NB4 (cell line): ENCODE data around the gene GPATCH3.
"Not testable (repeated sequence)": the region's sequence is repeated elsewhere in the genome, so short reads cannot be mapped to it uniquely, and the experiment has no call there.

Source experiments
- DNase-seq: peaks from one replicate; pipeline ENCODE4 v3.0.0; 2010; ENCODE audit warnings: low read depth
- H3K4me3 ChIP-seq: one replicate; pipeline ENCODE4 v1.5.1; 2011; ENCODE audit warnings: mild to moderate bottlenecking, low read depth, low read length, moderate library complexity
- MYC ChIP-seq: IDR thresholded peaks from 2 replicates; pipeline ENCODE4 v1.6.1; 2011; ENCODE audit warnings: low read depth, low read length
- POLR2A ChIP-seq: IDR thresholded peaks from 2 replicates; pipeline ENCODE4 v1.6.1; 2011; ENCODE audit warnings: mild to moderate bottlenecking; ENCODE audit not compliant: insufficient read length; ENCODE audit errors: extremely low read depth
- TF ChIP-seq, protein P1 (sequence below): IDR thresholded peaks from 2 replicates; pipeline ENCODE4 v1.6.1; 2011; ENCODE audit warnings: low read depth, low read length
- TF ChIP-seq, protein P2 (sequence below): IDR thresholded peaks from one replicate; pipeline ENCODE4 v1.5.1; 2012; ENCODE audit warnings: low read depth, low read length

The GPATCH3 gene

DNA sequence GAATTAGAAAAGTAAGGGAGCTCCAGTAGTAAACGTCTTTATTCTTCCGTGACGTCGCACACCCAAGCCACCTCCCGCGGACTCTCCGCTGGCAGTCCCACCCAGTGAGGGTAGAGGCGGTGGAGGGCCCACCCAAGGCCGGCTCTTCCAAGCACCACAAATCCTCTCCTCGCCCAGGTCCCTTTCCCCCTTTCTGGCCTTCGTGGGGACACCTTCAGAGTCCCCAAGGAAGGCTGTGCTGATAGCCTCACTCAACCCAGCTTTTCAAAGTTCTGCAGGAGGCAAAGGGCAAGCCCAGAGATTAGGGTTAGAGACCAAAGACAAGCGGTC, 9.8 kb downstream of the GPATCH3 start:
- peak overlapping the region; percentile 84 for H3K4me3 ChIP-seq
- TF ChIP-seq MYC (no peak), POLR2A (no peak)
- TF ChIP-seq, protein P1, sequence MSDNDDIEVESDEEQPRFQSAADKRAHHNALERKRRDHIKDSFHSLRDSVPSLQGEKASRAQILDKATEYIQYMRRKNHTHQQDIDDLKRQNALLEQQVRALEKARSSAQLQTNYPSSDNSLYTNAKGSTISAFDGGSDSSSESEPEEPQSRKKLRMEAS, result no peak
- TF ChIP-seq, protein P2, sequence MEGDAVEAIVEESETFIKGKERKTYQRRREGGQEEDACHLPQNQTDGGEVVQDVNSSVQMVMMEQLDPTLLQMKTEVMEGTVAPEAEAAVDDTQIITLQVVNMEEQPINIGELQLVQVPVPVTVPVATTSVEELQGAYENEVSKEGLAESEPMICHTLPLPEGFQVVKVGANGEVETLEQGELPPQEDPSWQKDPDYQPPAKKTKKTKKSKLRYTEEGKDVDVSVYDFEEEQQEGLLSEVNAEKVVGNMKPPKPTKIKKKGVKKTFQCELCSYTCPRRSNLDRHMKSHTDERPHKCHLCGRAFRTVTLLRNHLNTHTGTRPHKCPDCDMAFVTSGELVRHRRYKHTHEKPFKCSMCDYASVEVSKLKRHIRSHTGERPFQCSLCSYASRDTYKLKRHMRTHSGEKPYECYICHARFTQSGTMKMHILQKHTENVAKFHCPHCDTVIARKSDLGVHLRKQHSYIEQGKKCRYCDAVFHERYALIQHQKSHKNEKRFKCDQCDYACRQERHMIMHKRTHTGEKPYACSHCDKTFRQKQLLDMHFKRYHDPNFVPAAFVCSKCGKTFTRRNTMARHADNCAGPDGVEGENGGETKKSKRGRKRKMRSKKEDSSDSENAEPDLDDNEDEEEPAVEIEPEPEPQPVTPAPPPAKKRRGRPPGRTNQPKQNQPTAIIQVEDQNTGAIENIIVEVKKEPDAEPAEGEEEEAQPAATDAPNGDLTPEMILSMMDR, result no peak
- DNase-seq, result no peak

DNA sequence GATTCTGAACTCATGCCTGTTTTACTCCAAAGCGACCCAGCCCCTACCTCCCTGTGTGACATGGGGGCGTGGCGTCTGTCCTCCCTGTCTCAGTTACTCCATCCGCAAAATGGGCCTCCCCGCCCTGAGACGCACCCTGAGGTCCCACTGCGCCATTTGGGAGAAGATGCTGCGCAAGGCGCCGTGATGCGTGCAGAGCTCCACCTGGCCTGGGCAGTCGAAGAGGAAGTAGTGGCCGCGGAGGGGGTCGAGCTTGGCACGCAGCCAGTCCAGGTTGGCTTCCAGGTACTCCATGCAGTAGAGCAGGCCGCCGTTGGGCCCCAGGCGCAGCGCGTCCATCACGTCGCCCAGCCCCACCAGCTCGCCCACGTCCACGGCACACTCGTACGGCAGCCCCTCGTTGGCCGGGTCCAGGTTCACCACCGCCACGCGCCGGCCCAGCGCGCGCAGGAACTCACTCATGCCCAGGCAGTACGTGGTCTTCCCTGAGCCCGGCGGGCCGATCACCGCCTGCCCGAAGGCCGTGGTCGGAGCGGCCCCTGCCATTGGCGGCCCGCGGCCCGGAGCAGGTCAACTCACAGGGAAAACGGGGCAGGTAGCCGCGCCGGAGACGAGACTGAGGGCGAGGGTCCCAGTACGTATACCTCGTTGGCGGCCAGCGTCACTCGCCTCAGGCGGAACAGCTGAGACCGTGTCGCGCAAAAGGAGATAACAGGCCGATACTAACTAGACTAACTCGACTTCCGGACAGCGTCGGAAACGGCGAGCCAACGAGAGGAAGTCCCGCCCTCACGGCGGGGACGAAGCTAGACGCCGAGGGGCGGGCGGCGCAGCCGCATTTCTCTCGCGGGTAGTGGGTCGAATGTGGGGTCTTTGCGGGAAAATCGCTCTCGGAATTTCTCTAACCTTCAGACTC, 10.5 kb downstream of the GPATCH3 start, which contains the start of gene GPN2:
Gene GPN2, minus strand, starts transcription at position 733 of the 916 bp plus-strand sequence. Its CDS starts 187 bp downstream, at position 546.
- peak within 1 kb of the TSS; percentile 84 for H3K4me3 ChIP-seq
- peak; percentile 85 for DNase-seq
- TF ChIP-seq POLR2A, result peak; percentile 89
- no peak; the same call in 1 of the 2 replicates for TF ChIP-seq MYC
- TF ChIP-seq, protein P2, result no peak
- TF ChIP-seq, protein P1, result no peak

DNA sequence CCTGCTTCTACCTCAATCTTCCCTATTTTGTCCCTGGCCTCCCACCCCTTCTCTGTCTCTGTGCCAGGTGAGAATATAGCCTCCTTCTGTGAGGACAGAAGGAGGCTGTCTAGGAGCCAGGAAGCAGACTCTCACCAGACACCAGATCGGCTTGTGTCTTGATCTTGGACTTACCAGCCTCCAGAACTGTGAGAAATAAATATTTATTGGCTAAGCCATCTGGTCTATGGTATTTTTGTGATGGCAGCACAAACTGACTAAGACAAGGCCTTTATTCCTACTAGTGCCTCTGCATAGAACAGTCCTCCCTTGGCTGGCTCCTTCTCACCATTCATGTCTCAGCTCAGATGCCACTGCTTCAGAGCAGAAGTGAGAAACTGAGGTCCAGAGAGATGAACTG, 12.0 kb downstream of the GPATCH3 start:
- no peak for DNase-seq
- TF ChIP-seq, protein P2, result no peak
- H3K4me3 ChIP-seq, result no peak overlapping the region

DNA sequence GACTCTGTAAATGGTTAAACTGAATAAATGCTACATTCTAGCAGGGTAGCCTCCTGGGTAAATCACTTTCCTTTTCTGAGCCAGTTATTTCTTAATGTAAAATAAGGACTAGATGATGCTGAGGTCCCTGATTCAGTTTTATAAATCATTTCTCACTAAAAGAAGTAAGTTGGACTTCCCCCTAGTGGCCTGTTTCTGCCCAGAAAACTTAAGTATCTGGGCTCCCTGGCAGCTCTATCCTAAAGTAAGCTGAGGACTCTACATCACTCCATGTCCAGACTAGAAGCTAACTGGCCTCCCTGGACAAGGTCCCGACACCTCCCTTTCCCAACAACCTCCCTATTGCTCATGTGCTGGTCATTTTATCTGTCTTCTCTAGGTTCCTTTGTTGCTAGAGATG, 13.1 kb downstream of the GPATCH3 start:
- TF ChIP-seq, protein P2, result peak; percentile 18
- TF ChIP-seq POLR2A (no peak), MYC (no peak)
- TF ChIP-seq, protein P1, result no peak
- DNase-seq, result peak; percentile 50

DNA sequence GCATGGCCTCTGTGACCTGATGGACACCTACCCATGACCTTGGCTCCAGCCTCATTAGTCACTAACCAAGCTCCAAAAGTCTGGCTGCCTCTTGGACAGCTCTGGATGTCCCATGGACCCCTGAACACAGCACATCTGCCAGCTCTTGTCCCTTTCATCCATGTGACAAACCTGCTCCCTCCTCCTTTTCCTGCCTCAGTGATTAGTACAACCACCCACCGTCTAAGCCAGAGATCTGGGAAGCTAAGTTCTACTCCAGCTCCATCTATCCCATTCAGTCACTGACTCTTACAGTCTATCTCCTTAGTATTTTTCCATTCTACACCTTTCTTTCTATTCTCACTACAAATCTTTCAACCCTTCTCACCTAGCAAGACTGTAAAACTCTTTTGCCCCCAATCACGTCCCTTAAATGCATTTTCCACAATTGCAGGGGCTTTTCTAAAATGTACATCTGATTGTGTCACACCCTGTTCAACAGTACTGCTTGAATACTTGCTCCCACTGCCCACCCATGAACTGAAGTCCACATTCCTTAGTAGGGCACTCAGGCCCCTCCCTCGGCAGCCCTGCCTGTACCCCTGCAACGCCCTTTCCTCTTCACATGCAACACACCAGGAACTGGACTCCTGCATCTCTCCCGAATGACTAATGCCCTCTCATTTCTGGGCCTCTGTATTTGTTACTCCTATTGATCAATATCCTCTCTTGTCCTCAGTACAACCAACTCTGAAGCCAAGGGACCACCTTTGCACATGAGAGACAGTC, 17.4 kb downstream of the GPATCH3 start:
- no peak overlapping the region for H3K4me3 ChIP-seq
- no peak for TF ChIP-seq POLR2A
- TF ChIP-seq, protein P1, result no peak
- TF ChIP-seq MYC, result no peak
- DNase-seq, result no peak

More for the DNA sequence above, 13.1 kb downstream of the GPATCH3 start:
- H3K4me3 ChIP-seq, result no peak overlapping the region

DNA sequence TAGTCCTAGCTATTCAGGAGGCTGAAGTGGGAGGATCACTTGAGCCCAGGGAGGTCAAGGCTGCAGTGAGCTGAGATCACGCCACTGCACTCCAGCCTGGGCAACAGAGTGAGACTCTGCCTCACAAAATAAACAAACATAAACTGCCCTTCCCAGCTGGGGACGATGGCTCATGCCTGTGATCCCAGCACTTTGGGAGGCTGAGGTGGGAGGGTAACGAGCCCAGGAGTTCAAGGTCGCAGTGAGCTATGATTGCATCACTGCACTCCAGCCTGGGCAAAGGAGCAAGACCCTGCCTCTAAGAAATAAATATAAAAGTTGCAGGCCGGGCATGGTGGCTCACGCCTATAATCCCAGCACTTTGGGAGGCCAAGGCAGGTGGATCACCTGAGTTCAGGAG, 18.7 kb downstream of the GPATCH3 start:
- H3K4me3 ChIP-seq, DNase-seq: not testable (repeated sequence)
